ENCODE measurements around the gene NOL3.

The NOL3 gene

GRCh38 chr16:67208154-67208896 lies 38.0 kb downstream of the NOL3 start:
- DNase-seq (ENCODE audit: low spot score) = peak; percentile 32
- in situ Hi-C loops (cut with MboI; ENCODE audit: low sequenced_read_pairs, unreplicated experiment) = no loop called here

GRCh38 chr16:67209565-67209964 lies 39.2 kb downstream of the NOL3 start:
- TF ChIP-seq CTCF (IDR thresholded peaks at IDR 0.05; ENCODE audit: borderline replicate concordance, control extremely low read depth, extremely low read depth, insufficient read depth, missing control alignments) = no peak
- peak; percentile 24 for DNase-seq (ENCODE audit: low spot score)
- in situ Hi-C loops (cut with MboI; ENCODE audit: low sequenced_read_pairs, unreplicated experiment) = no loop called here

More at GRCh38 chr16:67208154-67208896, 38.0 kb downstream of the NOL3 start:
- no peak for TF ChIP-seq CTCF (IDR thresholded peaks at IDR 0.05; ENCODE audit: borderline replicate concordance, control extremely low read depth, extremely low read depth, insufficient read depth, missing control alignments)

GRCh38 chr16:67210069-67210937 lies 40.0 kb downstream of the NOL3 start:
- DNase-seq (ENCODE audit: low spot score) = no peak
- TF ChIP-seq CTCF (IDR thresholded peaks at IDR 0.05; ENCODE audit: borderline replicate concordance, control extremely low read depth, extremely low read depth, insufficient read depth, missing control alignments) = no peak
- in situ Hi-C loops (cut with MboI; ENCODE audit: low sequenced_read_pairs, unreplicated experiment) = no loop called here

GRCh38 chr16:67211674-67212073 lies 41.3 kb downstream of the NOL3 start:
- no peak for DNase-seq (ENCODE audit: low spot score)
- no peak for TF ChIP-seq CTCF (IDR thresholded peaks at IDR 0.05; ENCODE audit: borderline replicate concordance, control extremely low read depth, extremely low read depth, insufficient read depth, missing control alignments)
- in situ Hi-C loops (cut with MboI; ENCODE audit: low sequenced_read_pairs, unreplicated experiment) = no loop called here

- no peak for DNase-seq (ENCODE audit: low spot score)
- TF ChIP-seq CTCF (IDR thresholded peaks at IDR 0.05; ENCODE audit: borderline replicate concordance, control extremely low read depth, extremely low read depth, insufficient read depth, missing control alignments) = no peak
- in situ Hi-C loops (cut with MboI; ENCODE audit: low sequenced_read_pairs, unreplicated experiment) = no loop called here
Measured at GRCh38 chr16:67212766-67213165, 42.4 kb downstream of the NOL3 start.

GRCh38 chr16:67213197-67214019 lies 43.1 kb downstream of the NOL3 start:
- no peak for DNase-seq (ENCODE audit: low spot score)
- in situ Hi-C loops (cut with MboI; ENCODE audit: low sequenced_read_pairs, unreplicated experiment) = no loop called here
- no peak for TF ChIP-seq CTCF (IDR thresholded peaks at IDR 0.05; ENCODE audit: borderline replicate concordance, control extremely low read depth, extremely low read depth, insufficient read depth, missing control alignments)
